Astrocyte (in vitro differentiated cells and primary cell): ENCODE results near the gene TEKT3. TPM values are rescaled to one million over a fixed set of nuclear protein-coding genes. Genes with fewer than 3 reads are reported as not detected.

Experiments used
- DNase-seq: peaks from one replicate; pipeline ENCODE4 v3.0.0-alpha.2; 2010; ENCODE audit warnings: low read depth
- FAIRE-seq: peaks from 2 replicates; lab custom pipeline; 2011; peaks lifted over from hg19 to GRCh38; lab: Jason Lieb, UNC
- H2AFZ ChIP-seq: 2 replicates; pipeline ENCODE4 v1.6.0; 2012; ENCODE audit warnings: low read depth, low read length, inconsistent platforms
- H3K27ac ChIP-seq: 2 replicates; pipeline ENCODE4 v1.5.1; 2011; ENCODE audit warnings: low read depth, low read length, inconsistent platforms
- H3K27me3 ChIP-seq: 2 replicates; pipeline ENCODE4 v1.6.0; 2011; ENCODE audit warnings: low read length, inconsistent platforms; ENCODE audit not compliant: insufficient read depth
- H3K36me3 ChIP-seq: 2 replicates; pipeline ENCODE4 v1.5.1; 2011; ENCODE audit warnings: low read length, inconsistent platforms; ENCODE audit not compliant: insufficient read depth
- H3K4me1 ChIP-seq: 2 replicates; pipeline ENCODE4 v1.5.1; 2011; ENCODE audit warnings: low read length, inconsistent platforms; ENCODE audit not compliant: insufficient read depth
- H3K4me2 ChIP-seq: 2 replicates; pipeline ENCODE4 v1.6.0; 2012; ENCODE audit warnings: low read length, inconsistent platforms
- H3K4me3 ChIP-seq: 2 replicates; pipeline ENCODE4 v1.5.1; 2011; ENCODE audit warnings: low read depth, mild to moderate bottlenecking, low read length, inconsistent platforms; ENCODE audit not compliant: insufficient read depth
- H3K79me2 ChIP-seq: 2 replicates; pipeline ENCODE4 v1.6.0; 2012; ENCODE audit warnings: mild to moderate bottlenecking, low read length, inconsistent platforms; ENCODE audit not compliant: insufficient read depth
- H3K9ac ChIP-seq: 2 replicates; pipeline ENCODE4 v1.6.0; 2012; ENCODE audit warnings: mild to moderate bottlenecking, low read length, inconsistent platforms
- H3K9me3 ChIP-seq: 2 replicates; pipeline ENCODE4 v1.5.1; 2012; ENCODE audit warnings: low read depth, mild to moderate bottlenecking, low read length, inconsistent platforms; ENCODE audit not compliant: insufficient read depth
- H4K20me1 ChIP-seq: 2 replicates; pipeline ENCODE4 v1.6.0; 2012; ENCODE audit warnings: low read length, inconsistent platforms; ENCODE audit not compliant: insufficient read depth
- H3K27ac Mint-ChIP-seq: one replicate; pipeline ENCODE4 v1.8.0; 2021; ENCODE audit warnings: mild to moderate bottlenecking, mixed read lengths; ENCODE audit not compliant: unreplicated experiment
- H3K27me3 Mint-ChIP-seq: one replicate; pipeline ENCODE4 v1.8.0; 2021; ENCODE audit warnings: low read depth, mixed read lengths; ENCODE audit not compliant: unreplicated experiment
- H3K36me3 Mint-ChIP-seq: one replicate; pipeline ENCODE4 v1.8.0; 2021; ENCODE audit warnings: low read depth, mixed read lengths; ENCODE audit not compliant: unreplicated experiment
- H3K4me1 Mint-ChIP-seq: one replicate; pipeline ENCODE4 v1.8.0; 2021; ENCODE audit warnings: low read depth, mixed read lengths; ENCODE audit not compliant: unreplicated experiment
- H3K4me3 Mint-ChIP-seq: one replicate; pipeline ENCODE4 v1.8.0; 2021; ENCODE audit warnings: mild to moderate bottlenecking, moderate library complexity, mixed read lengths; ENCODE audit not compliant: unreplicated experiment
- H3K9me3 Mint-ChIP-seq: one replicate; pipeline ENCODE4 v1.8.0; 2021; ENCODE audit warnings: mild to moderate bottlenecking, mixed read lengths; ENCODE audit not compliant: unreplicated experiment
- EZH2 ChIP-seq: IDR thresholded peaks from 2 replicates; pipeline ENCODE4 v1.6.1; 2012; ENCODE audit warnings: mild to moderate bottlenecking, low read length, inconsistent platforms; ENCODE audit not compliant: insufficient read depth
- total RNA-seq: library from RNA; stranded (reverse); gene quantifications from 2 replicates; pipeline ENCODE4 v1.2.1, GENCODE V29; 2021
- TF ChIP-seq, protein P1 (sequence below): IDR thresholded peaks from 2 replicates; pipeline ENCODE4 v1.5.1; 2011; ENCODE audit warnings: low read depth, mild to moderate bottlenecking, inconsistent platforms, low read length, moderate library complexity; ENCODE audit not compliant: insufficient read depth

TEKT3 gene
- total RNA-seq, 1 donor from 2014 or later: not detected

DNA sequence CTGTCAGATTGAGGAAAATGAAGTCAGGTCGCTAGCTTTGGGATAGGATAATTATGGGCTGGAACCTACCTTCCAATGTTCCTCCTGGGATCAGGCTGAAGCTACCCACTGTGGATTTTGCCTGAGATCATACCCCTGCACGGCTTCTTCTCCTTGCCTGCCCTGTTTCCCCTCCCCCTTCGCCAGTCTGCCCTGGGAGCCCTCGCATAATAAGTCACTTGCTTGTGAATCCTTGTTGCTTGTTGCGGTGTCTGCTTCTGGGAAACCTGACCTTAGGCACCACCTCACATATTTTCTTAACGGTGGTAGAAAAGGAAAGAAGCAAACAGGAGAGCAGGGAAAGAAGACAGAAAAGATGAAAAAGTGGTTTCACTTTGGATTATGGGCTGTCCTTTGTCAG is 63.0 kb downstream of the TEKT3 start:
- Mint-ChIP-seq H3K36me3 (no peaks in the 10 kb centered on the region), H3K27ac (peak overlapping the region; percentile 86), H3K9me3 (peaks cover 7% of the 10 kb centered on the region), H3K4me1 (peaks cover 32% of the 10 kb centered on the region), H3K4me3 (peak overlapping the region; percentile 41), H3K27me3 (no peaks in the 10 kb centered on the region)
- H3K9ac ChIP-seq: peak overlapping the region; percentile 31
- no peaks in the 10 kb centered on the region for H3K79me2 ChIP-seq
- DNase-seq: no peak
- no peak for TF ChIP-seq EZH2
- TF ChIP-seq, protein P1, sequence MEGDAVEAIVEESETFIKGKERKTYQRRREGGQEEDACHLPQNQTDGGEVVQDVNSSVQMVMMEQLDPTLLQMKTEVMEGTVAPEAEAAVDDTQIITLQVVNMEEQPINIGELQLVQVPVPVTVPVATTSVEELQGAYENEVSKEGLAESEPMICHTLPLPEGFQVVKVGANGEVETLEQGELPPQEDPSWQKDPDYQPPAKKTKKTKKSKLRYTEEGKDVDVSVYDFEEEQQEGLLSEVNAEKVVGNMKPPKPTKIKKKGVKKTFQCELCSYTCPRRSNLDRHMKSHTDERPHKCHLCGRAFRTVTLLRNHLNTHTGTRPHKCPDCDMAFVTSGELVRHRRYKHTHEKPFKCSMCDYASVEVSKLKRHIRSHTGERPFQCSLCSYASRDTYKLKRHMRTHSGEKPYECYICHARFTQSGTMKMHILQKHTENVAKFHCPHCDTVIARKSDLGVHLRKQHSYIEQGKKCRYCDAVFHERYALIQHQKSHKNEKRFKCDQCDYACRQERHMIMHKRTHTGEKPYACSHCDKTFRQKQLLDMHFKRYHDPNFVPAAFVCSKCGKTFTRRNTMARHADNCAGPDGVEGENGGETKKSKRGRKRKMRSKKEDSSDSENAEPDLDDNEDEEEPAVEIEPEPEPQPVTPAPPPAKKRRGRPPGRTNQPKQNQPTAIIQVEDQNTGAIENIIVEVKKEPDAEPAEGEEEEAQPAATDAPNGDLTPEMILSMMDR: no peak
- H3K36me3 ChIP-seq: no peaks in the 10 kb centered on the region
- H4K20me1 ChIP-seq: no peaks in the 10 kb centered on the region
- peak overlapping the region; percentile 3 for H2AFZ ChIP-seq
- H3K9me3 ChIP-seq: no peaks in the 10 kb centered on the region
- H3K4me2 ChIP-seq: peak overlapping the region; percentile 71
- no peak for FAIRE-seq
- H3K4me3 ChIP-seq: peak overlapping the region; percentile 13
- peaks cover 16% of the 10 kb centered on the region for H3K4me1 ChIP-seq
- peak overlapping the region; percentile 34 for H3K27ac ChIP-seq
- no peaks in the 10 kb centered on the region for H3K27me3 ChIP-seq

DNA sequence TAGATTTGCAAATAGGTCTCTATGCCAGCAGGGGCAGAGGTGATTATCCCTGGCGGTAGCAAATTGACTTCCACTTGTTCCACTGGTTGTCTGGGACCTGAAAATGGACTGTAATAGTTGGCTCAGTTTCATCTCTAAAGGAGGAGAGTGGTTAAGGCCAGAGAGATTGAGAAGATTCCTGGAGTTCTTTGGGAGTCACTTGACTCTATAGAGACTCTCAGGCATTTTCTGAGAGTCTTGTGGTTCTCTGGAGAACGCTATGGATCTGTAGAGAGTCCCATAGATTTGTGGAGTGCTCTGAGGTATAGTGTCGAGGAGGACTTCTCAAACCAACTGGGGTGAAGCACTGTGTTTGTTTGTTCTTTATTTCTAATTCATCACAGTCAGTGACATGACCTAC is 67.4 kb downstream of the TEKT3 start:
- Histone ChIP-seq H3K27ac (no peak overlapping the region), H3K79me2 (no peaks in the 10 kb centered on the region), H3K4me3 (no peak overlapping the region), H2AFZ (no peak overlapping the region), H3K36me3 (no peaks in the 10 kb centered on the region), H3K9ac (no peak overlapping the region), H4K20me1 (no peaks in the 10 kb centered on the region), H3K27me3 (peaks cover 4% of the 10 kb centered on the region), H3K9me3 (no peaks in the 10 kb centered on the region), H3K4me2 (no peak overlapping the region), H3K4me1 (peaks cover 26% of the 10 kb centered on the region)
- H3K27ac Mint-ChIP-seq: peak overlapping the region; percentile 91
- H3K4me1 Mint-ChIP-seq: peaks cover 57% of the 10 kb centered on the region
- FAIRE-seq: peak; percentile 32
- DNase-seq: peak; percentile 27
- no peak for TF ChIP-seq EZH2
- TF ChIP-seq, protein P1: no peak
- peak overlapping the region; percentile 46 for H3K4me3 Mint-ChIP-seq
- H3K36me3 Mint-ChIP-seq: no peaks in the 10 kb centered on the region
- H3K9me3 Mint-ChIP-seq: peaks cover 7% of the 10 kb centered on the region
- no peaks in the 10 kb centered on the region for H3K27me3 Mint-ChIP-seq

DNA sequence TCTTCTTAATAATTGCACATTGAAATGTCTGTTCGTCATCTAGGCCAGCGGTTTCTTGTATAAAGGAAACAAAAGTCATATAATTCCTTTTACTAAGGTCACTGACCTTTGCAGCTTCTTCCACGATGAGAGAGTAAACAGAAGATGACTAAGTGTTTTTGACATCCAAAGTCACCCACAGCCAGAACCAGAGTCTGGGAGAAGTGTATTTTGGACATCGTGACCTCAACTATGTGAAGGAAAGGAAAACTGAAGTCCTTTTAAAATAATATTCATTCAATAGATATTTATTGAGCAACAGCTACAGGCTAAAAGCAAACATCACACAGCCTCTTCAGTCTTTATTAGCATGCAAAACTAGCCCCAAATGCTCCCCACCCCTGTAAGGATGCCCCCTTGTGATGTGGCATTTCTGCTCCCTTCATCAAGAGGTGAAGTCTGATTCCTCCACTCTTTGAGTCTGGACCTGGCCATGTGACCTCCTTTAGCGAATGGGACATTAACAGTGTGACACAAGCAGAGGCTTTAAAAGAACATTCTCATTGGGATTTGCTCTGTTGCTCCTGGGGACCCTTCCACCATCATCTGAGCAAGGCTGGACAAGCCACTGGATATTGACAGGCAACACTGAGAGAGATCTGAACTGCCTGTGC is 68.1 kb downstream of the TEKT3 start:
- H2AFZ ChIP-seq: no peak overlapping the region
- no peaks in the 10 kb centered on the region for H3K36me3 Mint-ChIP-seq
- H3K4me1 ChIP-seq: peaks cover 20% of the 10 kb centered on the region
- no peaks in the 10 kb centered on the region for H3K9me3 ChIP-seq
- FAIRE-seq (peak; percentile 80), DNase-seq (peak; percentile 94)
- H3K9ac ChIP-seq: peak overlapping the region; percentile 27
- TF ChIP-seq EZH2: no peak
- TF ChIP-seq, protein P1: no peak
- peaks cover 54% of the 10 kb centered on the region for H3K4me1 Mint-ChIP-seq
- no peaks in the 10 kb centered on the region for H3K79me2 ChIP-seq
- peak overlapping the region; percentile 91 for H3K27ac Mint-ChIP-seq
- H3K27ac ChIP-seq: peak overlapping the region; percentile 29
- peak overlapping the region; percentile 56 for H3K4me2 ChIP-seq
- H3K27me3 ChIP-seq: peaks cover 4% of the 10 kb centered on the region
- no peaks in the 10 kb centered on the region for H3K36me3 ChIP-seq
- H4K20me1 ChIP-seq: no peaks in the 10 kb centered on the region
- peak overlapping the region; percentile 22 for H3K4me3 Mint-ChIP-seq
- H3K9me3 Mint-ChIP-seq: peaks cover 7% of the 10 kb centered on the region
- no peaks in the 10 kb centered on the region for H3K27me3 Mint-ChIP-seq
- no peak overlapping the region for H3K4me3 ChIP-seq
